ENCODE data around the gene SLC25A10. TPM values are rescaled to one million over a fixed set of nuclear protein-coding genes. Genes with fewer than 3 reads are reported as not detected.

The SLC25A10 gene
- total RNA-seq, 6 experiments from 2014 or later: 13.2 to 21.9 (median 17.1) TPM

DNA sequence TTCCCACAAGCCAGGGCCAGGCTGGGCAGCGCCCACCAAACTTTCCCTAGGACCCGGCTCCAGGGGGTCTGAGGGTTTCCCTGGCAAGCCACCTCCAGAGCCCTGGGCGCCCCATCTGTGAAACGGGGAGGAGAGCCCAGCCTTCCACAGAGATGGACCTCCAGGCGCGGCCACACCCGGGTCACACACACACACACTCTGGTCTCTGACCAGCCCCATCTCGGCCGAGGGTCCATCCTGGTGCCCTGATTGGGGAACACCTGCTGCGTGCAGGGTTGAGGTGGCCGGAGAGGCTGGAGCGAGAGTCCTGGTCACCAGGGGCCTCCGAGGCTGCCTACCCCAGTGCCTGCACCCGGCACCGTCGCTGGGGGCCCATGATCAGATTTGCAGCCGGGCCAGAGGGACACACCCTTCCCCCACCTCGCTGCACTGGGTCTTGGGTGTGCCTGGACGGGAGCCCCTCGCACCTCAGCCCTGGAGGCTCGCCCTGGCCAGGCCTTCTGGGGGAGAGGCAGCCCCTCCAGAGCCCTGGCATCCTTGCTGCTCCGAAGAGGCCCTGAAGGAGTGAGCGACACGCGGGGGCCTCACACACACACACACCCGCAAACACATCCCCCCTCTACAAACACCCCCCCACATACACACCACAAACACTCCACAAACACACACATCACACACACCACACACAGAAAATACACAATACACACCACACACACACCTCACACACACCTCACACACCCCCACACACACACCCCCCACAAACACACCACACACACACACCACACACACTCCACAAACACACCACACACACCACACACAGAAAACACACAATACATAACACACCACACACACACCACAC is 29.7 kb downstream of the SLC25A10 start:
- DNase-seq: no peak
- H3K4me1 Mint-ChIP-seq (ENCODE audit: low read depth): no peaks in the 10 kb centered on the region
- H3K27me3 Mint-ChIP-seq (ENCODE audit: insufficient read depth): peaks cover 9% of the 10 kb centered on the region
- no peaks in the 10 kb centered on the region for H3K36me3 Mint-ChIP-seq (ENCODE audit: low read depth)
- H3K27ac Mint-ChIP-seq: no peak overlapping the region
- no peak overlapping the region for H3K4me3 Mint-ChIP-seq
- TF ChIP-seq, protein P1, sequence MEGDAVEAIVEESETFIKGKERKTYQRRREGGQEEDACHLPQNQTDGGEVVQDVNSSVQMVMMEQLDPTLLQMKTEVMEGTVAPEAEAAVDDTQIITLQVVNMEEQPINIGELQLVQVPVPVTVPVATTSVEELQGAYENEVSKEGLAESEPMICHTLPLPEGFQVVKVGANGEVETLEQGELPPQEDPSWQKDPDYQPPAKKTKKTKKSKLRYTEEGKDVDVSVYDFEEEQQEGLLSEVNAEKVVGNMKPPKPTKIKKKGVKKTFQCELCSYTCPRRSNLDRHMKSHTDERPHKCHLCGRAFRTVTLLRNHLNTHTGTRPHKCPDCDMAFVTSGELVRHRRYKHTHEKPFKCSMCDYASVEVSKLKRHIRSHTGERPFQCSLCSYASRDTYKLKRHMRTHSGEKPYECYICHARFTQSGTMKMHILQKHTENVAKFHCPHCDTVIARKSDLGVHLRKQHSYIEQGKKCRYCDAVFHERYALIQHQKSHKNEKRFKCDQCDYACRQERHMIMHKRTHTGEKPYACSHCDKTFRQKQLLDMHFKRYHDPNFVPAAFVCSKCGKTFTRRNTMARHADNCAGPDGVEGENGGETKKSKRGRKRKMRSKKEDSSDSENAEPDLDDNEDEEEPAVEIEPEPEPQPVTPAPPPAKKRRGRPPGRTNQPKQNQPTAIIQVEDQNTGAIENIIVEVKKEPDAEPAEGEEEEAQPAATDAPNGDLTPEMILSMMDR (IDR thresholded peaks at IDR 0.05): no peak
- H3K9me3 Mint-ChIP-seq: no peaks in the 10 kb centered on the region

Small RNA genes lying within 50 kb of the gene (microRNA-seq; reads per million reads assigned to microRNA genes)
- gene MIR6786: 6.2 reads per million

Other genes starting within 250 kb of the SLC25A10 start
- over 10,000 TPM in 3 of 6 experiments, 1,000 to 10,000 TPM in 3; 7,891 to 11,135 (median 9,908) TPM for gene ACTG1, start 199.5 kb upstream of the SLC25A10 start, total RNA-seq (2021; fragmentation: NEBNext Ultra II Directional; extraction: Animal tissue kit (Norgen Biotek cat#: 25700))
- gene FSCN2, start 183.9 kb upstream of the SLC25A10 start, total RNA-seq (2021; fragmentation: NEBNext Ultra II Directional; extraction: Animal tissue kit (Norgen Biotek cat#: 25700)): 1 to 10 TPM in 3 of 6 experiments, under 1 TPM in 3; 0.71 to 1.4 (median 0.99) TPM
- gene FAAP100, start 159.9 kb upstream of the SLC25A10 start, total RNA-seq (2021; fragmentation: NEBNext Ultra II Directional; extraction: Animal tissue kit (Norgen Biotek cat#: 25700)): 10 to 100 TPM; 21.9 to 27.7 (median 23.9) TPM
- 100 to 1,000 TPM; 121 to 140 (median 133) TPM for gene NPLOC4, start 75.2 kb upstream of the SLC25A10 start, total RNA-seq (2021; fragmentation: NEBNext Ultra II Directional; extraction: Animal tissue kit (Norgen Biotek cat#: 25700))
- gene TSPAN10, start 75.1 kb upstream of the SLC25A10 start, total RNA-seq (2021; fragmentation: NEBNext Ultra II Directional; extraction: Animal tissue kit (Norgen Biotek cat#: 25700)): 10 to 100 TPM; 14.3 to 19.6 (median 17.2) TPM
- under 1 TPM in 5 of 6 experiments, not detected in 1; 0.37 to 0.76 (median 0.57) TPM for gene PDE6G, start 55.7 kb upstream of the SLC25A10 start, total RNA-seq (2021; fragmentation: NEBNext Ultra II Directional; extraction: Animal tissue kit (Norgen Biotek cat#: 25700))
- 10 to 100 TPM; 20.9 to 33.4 (median 30.9) TPM for gene OXLD1, start 45.7 kb upstream of the SLC25A10 start, total RNA-seq (2021; fragmentation: NEBNext Ultra II Directional; extraction: Animal tissue kit (Norgen Biotek cat#: 25700))
- 10 to 100 TPM; 22.8 to 28.8 (median 25.2) TPM for gene CCDC137, start 45.5 kb upstream of the SLC25A10 start, total RNA-seq (2021; fragmentation: NEBNext Ultra II Directional; extraction: Animal tissue kit (Norgen Biotek cat#: 25700))
- gene ARL16, start 28.5 kb upstream of the SLC25A10 start, total RNA-seq (2021; fragmentation: NEBNext Ultra II Directional; extraction: Animal tissue kit (Norgen Biotek cat#: 25700)): 10 to 100 TPM; 39.4 to 50.5 (median 46.7) TPM
- gene HGS, start 28.3 kb upstream of the SLC25A10 start, total RNA-seq (2021; fragmentation: NEBNext Ultra II Directional; extraction: Animal tissue kit (Norgen Biotek cat#: 25700)): 100 to 1,000 TPM; 106 to 127 (median 116) TPM
- 100 to 1,000 TPM; 105 to 124 (median 113) TPM for gene MRPL12, start 8.9 kb upstream of the SLC25A10 start, total RNA-seq (2021; fragmentation: NEBNext Ultra II Directional; extraction: Animal tissue kit (Norgen Biotek cat#: 25700))
- not detected for gene GCGR, start 91.9 kb downstream of the SLC25A10 start, total RNA-seq (2021; fragmentation: NEBNext Ultra II Directional; extraction: Animal tissue kit (Norgen Biotek cat#: 25700))
- gene MCRIP1, start 121.0 kb downstream of the SLC25A10 start, total RNA-seq (2021; fragmentation: NEBNext Ultra II Directional; extraction: Animal tissue kit (Norgen Biotek cat#: 25700)): 100 to 1,000 TPM in 2 of 6 experiments, 10 to 100 TPM in 4; 88.0 to 103 (median 92.8) TPM
- not detected for gene PPP1R27, start 122.8 kb downstream of the SLC25A10 start, total RNA-seq (2021; fragmentation: NEBNext Ultra II Directional; extraction: Animal tissue kit (Norgen Biotek cat#: 25700))
- 100 to 1,000 TPM; 790 to 981 (median 910) TPM for gene P4HB, start 148.3 kb downstream of the SLC25A10 start, total RNA-seq (2021; fragmentation: NEBNext Ultra II Directional; extraction: Animal tissue kit (Norgen Biotek cat#: 25700))
- 1,000 to 10,000 TPM in 1 of 6 experiments, 100 to 1,000 TPM in 5; 758 to 1,040 (median 908) TPM for gene ARHGDIA, start 159.1 kb downstream of the SLC25A10 start, total RNA-seq (2021; fragmentation: NEBNext Ultra II Directional; extraction: Animal tissue kit (Norgen Biotek cat#: 25700))
- gene ALYREF, start 179.3 kb downstream of the SLC25A10 start, total RNA-seq (2021; fragmentation: NEBNext Ultra II Directional; extraction: Animal tissue kit (Norgen Biotek cat#: 25700)): 100 to 1,000 TPM; 101 to 151 (median 135) TPM
- 100 to 1,000 TPM; 151 to 169 (median 156) TPM for gene ANAPC11, start 179.4 kb downstream of the SLC25A10 start, total RNA-seq (2021; fragmentation: NEBNext Ultra II Directional; extraction: Animal tissue kit (Norgen Biotek cat#: 25700))
- 1 to 10 TPM in 1 of 6 experiments, under 1 TPM in 5; 0.53 to 1.5 (median 0.71) TPM for gene NPB, start 190.0 kb downstream of the SLC25A10 start, total RNA-seq (2021; fragmentation: NEBNext Ultra II Directional; extraction: Animal tissue kit (Norgen Biotek cat#: 25700))
- 10 to 100 TPM; 33.2 to 45.8 (median 35.8) TPM for gene PCYT2, start 199.1 kb downstream of the SLC25A10 start, total RNA-seq (2021; fragmentation: NEBNext Ultra II Directional; extraction: Animal tissue kit (Norgen Biotek cat#: 25700))
- 10 to 100 TPM; 16.2 to 20.7 (median 18.5) TPM for gene SIRT7, start 205.9 kb downstream of the SLC25A10 start, total RNA-seq (2021; fragmentation: NEBNext Ultra II Directional; extraction: Animal tissue kit (Norgen Biotek cat#: 25700))
- gene MAFG, start 215.5 kb downstream of the SLC25A10 start, total RNA-seq (2021; fragmentation: NEBNext Ultra II Directional; extraction: Animal tissue kit (Norgen Biotek cat#: 25700)): 10 to 100 TPM; 17.7 to 22.4 (median 18.2) TPM
- 100 to 1,000 TPM in 4 of 6 experiments, 10 to 100 TPM in 2; 97.9 to 147 (median 110) TPM for gene PYCR1, start 225.0 kb downstream of the SLC25A10 start, total RNA-seq (2021; fragmentation: NEBNext Ultra II Directional; extraction: Animal tissue kit (Norgen Biotek cat#: 25700))
- gene MYADML2, start 234.9 kb downstream of the SLC25A10 start, total RNA-seq (2021; fragmentation: NEBNext Ultra II Directional; extraction: Animal tissue kit (Norgen Biotek cat#: 25700)): not detected
- gene NOTUM, start 248.9 kb downstream of the SLC25A10 start, total RNA-seq (2021; fragmentation: NEBNext Ultra II Directional; extraction: Animal tissue kit (Norgen Biotek cat#: 25700)): under 1 TPM in 2 of 6 experiments, not detected in 4; 0.10 to 0.14 TPM